HG03175 (cell line): Measurements from ENCODE around the gene ZNRF1.
"Not testable (repeated sequence)": the region's sequence is repeated elsewhere in the genome, so short reads cannot be mapped to it uniquely, and the experiment has no call there.

Experiments used
- ATAC-seq: cut with Tn5 transposase; IDR thresholded peaks from one replicate; pipeline ENCODE4 v1.9.1; 2021; ENCODE audit warnings: mild to moderate bottlenecking, moderate library complexity; ENCODE audit not compliant: unreplicated experiment

Gene ZNRF1

GRCh38 chr16:75000481-75001081 is 1.8 kb downstream of the ZNRF1 start:
- ATAC-seq: no peak

- ATAC-seq: no peak
These were observed 3.6 kb downstream of the ZNRF1 start for GRCh38 chr16:75002474-75002873.

- ATAC-seq: no peak
These were observed 5.1 kb downstream of the ZNRF1 start for GRCh38 chr16:75003931-75004330.

- ATAC-seq: no peak
These were observed 5.6 kb downstream of the ZNRF1 start for GRCh38 chr16:75004460-75004859.

- ATAC-seq: no peak
These were observed 6.9 kb downstream of the ZNRF1 start for GRCh38 chr16:75005697-75006096.

GRCh38 chr16:75007443-75007842 is 8.6 kb downstream of the ZNRF1 start:
- ATAC-seq: no peak

- ATAC-seq: no peak
These were observed 11.6 kb downstream of the ZNRF1 start for GRCh38 chr16:75010427-75010826.

GRCh38 chr16:75011634-75012307 is 12.9 kb downstream of the ZNRF1 start:
- ATAC-seq: peak; percentile 63

- ATAC-seq: peak; percentile 35
These were observed 13.7 kb downstream of the ZNRF1 start for GRCh38 chr16:75012380-75013081.

- ATAC-seq: peak; percentile 7
These were observed 14.3 kb downstream of the ZNRF1 start for GRCh38 chr16:75013123-75013522.

- no peak for ATAC-seq
These were observed 15.5 kb downstream of the ZNRF1 start for GRCh38 chr16:75014318-75014717.

GRCh38 chr16:75016451-75017081 is 17.7 kb downstream of the ZNRF1 start:
- not testable (repeated sequence) for ATAC-seq

GRCh38 chr16:75017670-75018525 is 19.1 kb downstream of the ZNRF1 start:
- no peak for ATAC-seq

- peak; percentile 57 for ATAC-seq
These were observed 20.2 kb downstream of the ZNRF1 start for GRCh38 chr16:75019007-75019406.

- no peak for ATAC-seq
These were observed 20.8 kb downstream of the ZNRF1 start for GRCh38 chr16:75019586-75019985.

GRCh38 chr16:75021410-75021809 is 22.6 kb downstream of the ZNRF1 start:
- ATAC-seq: no peak

GRCh38 chr16:75022567-75022966 is 23.7 kb downstream of the ZNRF1 start:
- no peak for ATAC-seq

- no peak for ATAC-seq
These were observed 24.2 kb downstream of the ZNRF1 start for GRCh38 chr16:75023009-75023408.

- no peak for ATAC-seq
These were observed 25.4 kb downstream of the ZNRF1 start for GRCh38 chr16:75024182-75024581.

GRCh38 chr16:75024594-75024993 is 25.8 kb downstream of the ZNRF1 start:
- no peak for ATAC-seq

- no peak for ATAC-seq
These were observed 26.9 kb downstream of the ZNRF1 start for GRCh38 chr16:75025761-75026160.
